AML-193 (cell line): ENCODE data around the gene PROZ.
"Not testable (repeated sequence)": the region's sequence is repeated elsewhere in the genome, so short reads cannot be mapped to it uniquely, and the experiment has no call there.

Experiments used
- DNase-seq, 2 experiments: peaks; one replicate each; lab custom pipeline; 2025; lab: John Stamatoyannopoulos, UW

Gene PROZ

GRCh38 chr13:113157929-113158747 lies at the start of gene PROZ:
PROZ (plus strand) TSS chr13:113158648; CDS start chr13:113158661, 13 bp downstream.
- no peak for DNase-seq

- no peak for DNase-seq
Measured at GRCh38 chr13:113109151-113110047, 49.0 kb upstream of the PROZ start.

GRCh38 chr13:113110048-113110851 lies 48.2 kb upstream of the PROZ start:
- no peak for DNase-seq

GRCh38 chr13:113110852-113111315 lies 47.6 kb upstream of the PROZ start:
- no peak for DNase-seq

GRCh38 chr13:113111821-113112220 lies 46.6 kb upstream of the PROZ start:
- DNase-seq = not testable (repeated sequence)

GRCh38 chr13:113112475-113112874 lies 46.0 kb upstream of the PROZ start:
- DNase-seq = not testable (repeated sequence)

- DNase-seq = no peak
Measured at GRCh38 chr13:113112893-113113845, 45.3 kb upstream of the PROZ start.

- DNase-seq = no peak
Measured at GRCh38 chr13:113113846-113114271, 44.6 kb upstream of the PROZ start.

GRCh38 chr13:113114511-113115362 lies 43.7 kb upstream of the PROZ start:
- no peak for DNase-seq

GRCh38 chr13:113115363-113116205 lies 42.9 kb upstream of the PROZ start:
- DNase-seq = no peak

- no peak for DNase-seq
Measured at GRCh38 chr13:113116206-113116800, 42.1 kb upstream of the PROZ start.

- DNase-seq = no peak
Measured at GRCh38 chr13:113116871-113117271, 41.6 kb upstream of the PROZ start.

- DNase-seq = no peak
Measured at GRCh38 chr13:113117335-113117872, 41.0 kb upstream of the PROZ start.

- DNase-seq = no peak
Measured at GRCh38 chr13:113117911-113118260, 40.6 kb upstream of the PROZ start.

GRCh38 chr13:113118261-113119021 lies 40.0 kb upstream of the PROZ start:
- no peak for DNase-seq

- DNase-seq = no peak
Measured at GRCh38 chr13:113119166-113119821, 39.2 kb upstream of the PROZ start.

GRCh38 chr13:113119822-113120189 lies 38.6 kb upstream of the PROZ start:
- no peak for DNase-seq
